B cell (primary cell): Measurements from ENCODE around the gene CACNA1F. TPM values are rescaled to one million over a fixed set of nuclear protein-coding genes. Genes with fewer than 3 reads are reported as not detected.

Experiments
- ATAC-seq: fragments of 200-7000 bp; cut with Tn5 transposase; one replicate; pipeline ENCODE4 v1.10.0; 2021; ENCODE audit warnings: low read depth, mild to moderate bottlenecking, moderate number of reproducible peaks, moderate library complexity
- CTCF ChIA-PET: fragments of 350-600 bp; sonication (Branson Sonifier 250); formaldehyde crosslinking; loops from one replicate; lab custom pipeline; 2021; ENCODE audit warnings: antibody characterized with exemption, inconsistent platforms; lab: Charles Lee
- POLR2A ChIA-PET: fragments of 350-600 bp; sonication (Branson Sonifier 250); formaldehyde crosslinking; loops from one replicate; lab custom pipeline; 2021; ENCODE audit warnings: antibody characterized with exemption; lab: Charles Lee
- DNase-seq: peaks from one replicate; pipeline ENCODE4 v3.0.0; 2013
- H2AFZ ChIP-seq: 2 replicates; pipeline ENCODE4 v1.6.1; 2012; ENCODE audit warnings: mild to moderate bottlenecking, low read depth, low read length; ENCODE audit not compliant: insufficient read depth, poor library complexity, severe bottlenecking
- H3K27ac ChIP-seq, 2 donors: 1 replicate in 1 of 2; 2 replicates in 1 of 2; pipeline ENCODE4 v1.5.1; 2012 to 2013; ENCODE audit warnings: low read length in 2 of 2, mild to moderate bottlenecking in 2 of 2, moderate library complexity in 1 of 2
- H3K27me3 ChIP-seq, 4 experiments: fragments of 200-600 bp in 1 of 4; sonication (generic) in 1 of 4; replicated peaks in 1 of 4; 1 replicate in 2 of 4; 2 replicates in 2 of 4; pipeline versions ENCODE4 v1.6.1 to v1.7.0; 2013 to 2016; ENCODE audit warnings: low read length in 3 of 4, mild to moderate bottlenecking in 2 of 4, mixed read lengths in 1 of 4, moderate library complexity in 1 of 4; ENCODE audit not compliant: insufficient read depth in 4 of 4, control insufficient read depth in 3 of 4; ENCODE audit errors: control extremely low read depth in 1 of 4
- H3K36me3 ChIP-seq, 2 experiments: replicated peaks in 1 of 2; 1 replicate in 1 of 2; 2 replicates in 1 of 2; pipeline versions ENCODE4 v1.6.1 to v1.7.1; 2013; ENCODE audit warnings: low read length in 1 of 2; ENCODE audit not compliant: insufficient read depth in 2 of 2, control insufficient read depth in 1 of 2; ENCODE audit errors: control extremely low read depth in 1 of 2, extremely low read depth in 1 of 2
- H3K4me1 ChIP-seq, 2 donors: fragments of 200-600 bp in 1 of 2; sonication (generic) in 1 of 2; 1 replicate in 1 of 2; 2 replicates in 1 of 2; pipeline versions ENCODE4 v1.5.1 to v1.6.1; 2013 to 2017; ENCODE audit warnings: low read length in 2 of 2; ENCODE audit not compliant: control insufficient read depth in 2 of 2, insufficient read depth in 2 of 2
- H3K4me2 ChIP-seq: replicated peaks from 2 replicates; pipeline ENCODE3; 2012; ENCODE audit warnings: mild to moderate bottlenecking, low read depth, low read length; ENCODE audit not compliant: poor library complexity, severe bottlenecking
- H3K4me3 ChIP-seq, 5 experiments: fragments of 200-600 bp in 1 of 5; sonication (generic) in 1 of 5; 1 replicate in 3 of 5; 2 replicates in 2 of 5; pipeline versions ENCODE4 v1.5.1 to v1.7.0; 2011 to 2016; ENCODE audit warnings: low read length in 4 of 5, mild to moderate bottlenecking in 4 of 5, low read depth in 2 of 5, control low read depth in 1 of 5, moderate library complexity in 1 of 5; ENCODE audit not compliant: insufficient read depth in 1 of 5; ENCODE audit errors: control extremely low read depth in 1 of 5, extremely low read depth in 1 of 5
- H3K79me2 ChIP-seq: fragments of 200-600 bp; sonication (generic); one replicate; pipeline ENCODE4 v1.6.0; 2016; ENCODE audit warnings: low read length; ENCODE audit not compliant: control insufficient read depth, insufficient read depth
- H3K9ac ChIP-seq: fragments of 200-600 bp; sonication (generic); 2 replicates; pipeline ENCODE4 v1.6.1; 2017; ENCODE audit warnings: mild to moderate bottlenecking, low read length, moderate library complexity
- H3K9me3 ChIP-seq, 3 donors: one replicate each; pipeline versions ENCODE4 v1.6.1 to v1.7.1; 2013; ENCODE audit warnings: low read length in 2 of 3; ENCODE audit not compliant: control insufficient read depth in 2 of 3, insufficient read depth in 1 of 3; ENCODE audit errors: control extremely low read depth in 1 of 3
- H4K20me1 ChIP-seq: 2 replicates; pipeline ENCODE4 v1.6.0; 2012; ENCODE audit warnings: mild to moderate bottlenecking, low read length; ENCODE audit not compliant: insufficient read depth, control insufficient read depth, poor library complexity, severe bottlenecking
- H3K27ac Mint-ChIP-seq: one replicate; pipeline ENCODE4 v1.8.0; 2021; ENCODE audit warnings: mixed read lengths
- H3K27me3 Mint-ChIP-seq: one replicate; pipeline ENCODE4 v1.8.0; 2021; ENCODE audit warnings: mixed read lengths
- H3K4me1 Mint-ChIP-seq: one replicate; pipeline ENCODE4 v1.8.0; 2021; ENCODE audit warnings: mixed read lengths
- H3K4me3 Mint-ChIP-seq: one replicate; pipeline ENCODE4 v1.8.0; 2021; ENCODE audit warnings: mixed read lengths
- H3K9me3 Mint-ChIP-seq: one replicate; pipeline ENCODE4 v1.8.0; 2022; ENCODE audit warnings: mixed read lengths; ENCODE audit not compliant: insufficient read depth
- EZH2 ChIP-seq: IDR thresholded peaks from 2 replicates; pipeline ENCODE4 v1.6.1; 2012; ENCODE audit warnings: borderline replicate concordance, low read depth, mild to moderate bottlenecking, moderate library complexity, low read length; ENCODE audit not compliant: insufficient read depth, poor library complexity, severe bottlenecking
- WGBS: methylation state at CpG from one replicate; pipeline ENCODE4 v1.1.5; 2013; ENCODE audit warnings: missing lambda C conversion rate; ENCODE audit not compliant: insufficient coverage; 5-methylcytosine and 5-hydroxymethylcytosine counted together
- intact Hi-C: fragments of 100-400 bp; cut with micrococcal nuclease; formaldehyde crosslinking; loops from one replicate; pipeline ENCODE4 v1.10.0; 2022
- polyA plus RNA-seq: library from polyadenylated mRNA; depleted of rRNA; stranded (reverse); fragments of >200 nt; gene quantifications from 2 replicates; pipeline ENCODE4 v1.2.3, GENCODE V29; 2012
- total RNA-seq, 2 donors: library from RNA; stranded (reverse); fragments of 120-200 nt in 1 of 2; gene quantifications; 1 replicate in 1 of 2; 2 replicates in 1 of 2; pipeline versions ENCODE4 v1.2.3 to v1.2.4, GENCODE V29; 2013 to 2022
- TF ChIP-seq, protein P1 (sequence below): fragments of 200-600 bp; IDR thresholded peaks from one replicate; pipeline ENCODE4 v1.8.0; 2022; ENCODE audit warnings: antibody characterized with exemption, mild to moderate bottlenecking

CACNA1F gene
- total and polyA plus RNA-seq, 2 donors (not counting 1 experiment from before 2014, with no cell fraction given) = 6.7 to 9.3 TPM

DNA sequence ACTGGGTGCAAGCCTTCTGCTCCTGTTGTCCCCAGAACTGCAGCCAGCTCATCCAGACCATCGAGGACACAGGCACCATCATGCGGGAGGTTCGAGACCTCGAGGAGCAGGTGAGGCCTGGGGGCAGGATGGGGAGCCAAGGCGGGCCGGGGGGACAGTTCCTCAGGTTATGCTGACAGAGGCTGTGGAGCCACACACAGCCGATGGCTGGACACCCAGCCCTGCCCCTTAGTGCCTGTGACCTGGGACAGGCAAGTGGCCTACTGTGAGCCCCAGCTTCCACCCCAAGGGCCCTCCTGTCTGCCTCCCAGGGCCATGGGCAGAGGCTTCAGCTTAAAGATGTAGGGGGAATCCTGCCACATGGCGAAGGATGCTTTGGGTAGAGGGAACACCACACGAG, 16.5 kb upstream of the CACNA1F start:
- H3K4me1 Mint-ChIP-seq = peaks cover 8% of the 10 kb centered on the region

GRCh38 chrX:49249071-49249470, 15.9 kb upstream of the CACNA1F start:
- no peaks in the 10 kb centered on the region for H3K9me3 ChIP-seq
- H2AFZ ChIP-seq = no peak overlapping the region
- peaks cover 5 to 6% of the 10 kb centered on the region in 2 donors for H3K4me1 ChIP-seq
- intact Hi-C loops = no loop called here
- no peaks in the 10 kb centered on the region for H3K9me3 Mint-ChIP-seq
- TF ChIP-seq EZH2 = no peak
- TF ChIP-seq, protein P1, sequence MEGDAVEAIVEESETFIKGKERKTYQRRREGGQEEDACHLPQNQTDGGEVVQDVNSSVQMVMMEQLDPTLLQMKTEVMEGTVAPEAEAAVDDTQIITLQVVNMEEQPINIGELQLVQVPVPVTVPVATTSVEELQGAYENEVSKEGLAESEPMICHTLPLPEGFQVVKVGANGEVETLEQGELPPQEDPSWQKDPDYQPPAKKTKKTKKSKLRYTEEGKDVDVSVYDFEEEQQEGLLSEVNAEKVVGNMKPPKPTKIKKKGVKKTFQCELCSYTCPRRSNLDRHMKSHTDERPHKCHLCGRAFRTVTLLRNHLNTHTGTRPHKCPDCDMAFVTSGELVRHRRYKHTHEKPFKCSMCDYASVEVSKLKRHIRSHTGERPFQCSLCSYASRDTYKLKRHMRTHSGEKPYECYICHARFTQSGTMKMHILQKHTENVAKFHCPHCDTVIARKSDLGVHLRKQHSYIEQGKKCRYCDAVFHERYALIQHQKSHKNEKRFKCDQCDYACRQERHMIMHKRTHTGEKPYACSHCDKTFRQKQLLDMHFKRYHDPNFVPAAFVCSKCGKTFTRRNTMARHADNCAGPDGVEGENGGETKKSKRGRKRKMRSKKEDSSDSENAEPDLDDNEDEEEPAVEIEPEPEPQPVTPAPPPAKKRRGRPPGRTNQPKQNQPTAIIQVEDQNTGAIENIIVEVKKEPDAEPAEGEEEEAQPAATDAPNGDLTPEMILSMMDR = no peak
- POLR2A ChIA-PET = no interaction called here
- H3K4me3 ChIP-seq = no peak overlapping the region
- H3K4me2 ChIP-seq = no peak overlapping the region
- no peaks in the 10 kb centered on the region for H3K79me2 ChIP-seq
- 100% methylated on average over 2 of the region's 6 CpGs for WGBS
- ATAC-seq = no peak
- no peaks in the 10 kb centered on the region for H3K27me3 Mint-ChIP-seq
- H3K4me3 Mint-ChIP-seq = no peak overlapping the region
- H3K27ac ChIP-seq = no peak overlapping the region
- CTCF ChIA-PET = no interaction called here
- no peak for DNase-seq
- H3K36me3 ChIP-seq = peaks cover 0 to 23% of the 10 kb centered on the region in 2 experiments
- H3K9ac ChIP-seq = no peak overlapping the region
- H4K20me1 ChIP-seq = no peaks in the 10 kb centered on the region
- H3K4me1 Mint-ChIP-seq = peaks cover 8% of the 10 kb centered on the region
- no peak overlapping the region for H3K27ac Mint-ChIP-seq
- no peaks in the 10 kb centered on the region for H3K27me3 ChIP-seq

More for the DNA sequence above, 16.5 kb upstream of the CACNA1F start:
- Histone ChIP-seq H3K4me3 (no peak overlapping the region), H4K20me1 (no peaks in the 10 kb centered on the region), H3K9me3 (no peaks in the 10 kb centered on the region), H3K4me2 (no peak overlapping the region), H3K4me1 (peaks cover 5 to 6% of the 10 kb centered on the region in 2 donors), H3K27me3 (no peaks in the 10 kb centered on the region), H2AFZ (no peak overlapping the region), H3K36me3 (peaks cover 0 to 19% of the 10 kb centered on the region in 2 experiments), H3K27ac (no peak overlapping the region), H3K9ac (no peak overlapping the region), H3K79me2 (no peaks in the 10 kb centered on the region)
- no peak overlapping the region for H3K4me3 Mint-ChIP-seq
- CTCF ChIA-PET = no interaction called here
- POLR2A ChIA-PET = no interaction called here
- no peak for TF ChIP-seq EZH2
- TF ChIP-seq, protein P1 = no peak
- no peaks in the 10 kb centered on the region for H3K9me3 Mint-ChIP-seq
- DNase-seq = no peak
- H3K27me3 Mint-ChIP-seq = no peaks in the 10 kb centered on the region
- ATAC-seq = no peak
- H3K27ac Mint-ChIP-seq = no peak overlapping the region
- intact Hi-C loops = no loop called here
- 94% methylated on average over 9 of the region's 9 CpGs for WGBS
